GM18517 (cell line): ENCODE data around the gene IGSF23.
"Not testable (repeated sequence)": the region's sequence is repeated elsewhere in the genome, so short reads cannot be mapped to it uniquely, and the experiment has no call there.

Experiments used
- ATAC-seq: cut with Tn5 transposase; IDR thresholded peaks from one replicate; pipeline ENCODE4 v1.9.1; 2021; ENCODE audit warnings: mild to moderate bottlenecking, moderate library complexity; ENCODE audit not compliant: unreplicated experiment

Gene IGSF23

DNA sequence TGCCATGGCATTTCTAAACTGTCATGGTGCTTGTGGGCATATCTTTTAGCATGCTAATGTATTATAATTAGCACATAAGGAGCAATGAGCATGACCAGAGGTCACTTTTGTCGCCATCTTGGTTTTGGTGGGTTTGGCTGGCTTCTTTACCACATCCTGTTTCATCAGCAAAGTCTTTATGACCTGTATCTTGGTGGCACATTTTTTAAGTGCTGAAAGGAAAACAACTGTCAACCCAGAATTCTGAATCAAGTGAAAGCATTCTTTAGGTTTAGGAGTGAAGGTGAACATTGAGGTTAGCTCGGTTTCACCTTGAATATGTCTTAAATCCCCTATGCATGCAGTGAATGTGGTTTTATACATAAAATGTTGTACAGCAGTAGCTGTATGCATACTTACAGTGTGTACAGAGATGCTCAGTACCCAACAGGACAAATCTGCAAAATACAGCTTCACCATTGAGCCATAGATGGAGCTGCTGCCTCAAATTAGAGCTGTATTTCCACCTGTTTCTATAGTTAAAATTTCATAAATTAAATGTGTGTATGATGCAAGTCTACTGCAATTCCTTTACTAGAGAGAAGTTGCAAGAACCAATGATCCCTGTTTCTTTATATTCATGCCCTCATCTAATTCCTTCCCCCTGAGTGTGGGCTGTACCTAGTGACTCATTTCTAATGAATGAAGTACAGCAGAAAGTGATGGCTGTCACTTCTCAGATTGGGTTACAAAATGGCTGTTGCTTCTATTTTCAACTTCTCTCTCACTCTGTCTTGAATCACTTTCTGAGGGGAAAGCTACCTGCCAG lies 25.2 kb upstream of the IGSF23 start:
- ATAC-seq, result no peak

DNA sequence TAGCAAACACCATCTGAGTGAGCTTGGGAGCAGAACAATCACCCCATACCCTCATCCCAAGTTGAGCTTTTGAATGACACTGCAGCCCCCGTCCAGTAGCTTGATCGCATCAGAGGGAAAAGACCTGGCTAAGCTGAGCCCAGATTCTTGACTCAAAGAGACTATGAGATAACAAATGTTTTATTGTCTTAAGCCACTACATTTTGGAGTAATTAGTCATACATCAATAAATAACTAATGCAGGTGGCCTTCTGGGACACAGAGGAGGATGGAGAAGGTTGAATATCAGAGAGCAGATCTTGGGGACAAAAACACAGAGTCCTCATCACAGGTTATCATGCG lies 24.6 kb upstream of the IGSF23 start:
- no peak for ATAC-seq

DNA sequence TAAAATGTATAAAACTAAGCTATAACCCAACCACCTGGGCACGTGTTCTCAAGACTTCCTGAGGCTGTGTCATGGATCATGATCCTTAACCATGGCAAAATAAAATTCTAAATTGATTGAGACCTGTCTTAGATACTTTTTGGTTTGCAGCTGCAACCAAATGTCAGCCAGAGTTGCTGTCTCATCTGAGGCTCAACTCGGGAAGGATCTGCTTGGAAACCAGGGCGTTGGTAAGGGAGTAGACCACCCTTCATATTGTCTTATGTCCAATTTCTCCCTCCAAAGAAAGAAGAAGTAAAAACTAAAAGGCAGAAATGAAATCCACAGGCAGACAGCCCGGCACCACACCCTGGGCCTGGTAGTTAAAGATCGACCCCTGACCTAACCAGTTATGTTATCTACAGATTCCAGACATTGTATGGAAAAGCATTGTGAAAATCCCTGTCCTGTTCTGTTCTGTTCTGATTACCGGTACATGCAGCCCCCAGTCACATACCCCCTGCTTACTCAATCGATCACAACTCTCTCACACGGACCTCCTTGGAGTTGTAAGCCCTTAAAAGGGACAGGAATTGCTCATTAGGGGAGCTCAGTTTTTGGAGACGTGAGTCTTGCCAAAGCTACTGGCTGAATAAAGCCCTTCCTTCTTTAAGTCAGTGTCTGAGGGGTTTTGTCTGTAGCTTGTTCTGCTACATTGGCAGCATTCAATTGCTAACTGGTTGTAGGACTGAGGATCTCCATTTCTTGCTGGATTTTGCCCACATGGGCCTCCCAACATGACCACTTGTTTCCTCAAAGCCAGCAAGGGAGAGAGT lies 22.9 kb upstream of the IGSF23 start:
- ATAC-seq, result no peak

DNA sequence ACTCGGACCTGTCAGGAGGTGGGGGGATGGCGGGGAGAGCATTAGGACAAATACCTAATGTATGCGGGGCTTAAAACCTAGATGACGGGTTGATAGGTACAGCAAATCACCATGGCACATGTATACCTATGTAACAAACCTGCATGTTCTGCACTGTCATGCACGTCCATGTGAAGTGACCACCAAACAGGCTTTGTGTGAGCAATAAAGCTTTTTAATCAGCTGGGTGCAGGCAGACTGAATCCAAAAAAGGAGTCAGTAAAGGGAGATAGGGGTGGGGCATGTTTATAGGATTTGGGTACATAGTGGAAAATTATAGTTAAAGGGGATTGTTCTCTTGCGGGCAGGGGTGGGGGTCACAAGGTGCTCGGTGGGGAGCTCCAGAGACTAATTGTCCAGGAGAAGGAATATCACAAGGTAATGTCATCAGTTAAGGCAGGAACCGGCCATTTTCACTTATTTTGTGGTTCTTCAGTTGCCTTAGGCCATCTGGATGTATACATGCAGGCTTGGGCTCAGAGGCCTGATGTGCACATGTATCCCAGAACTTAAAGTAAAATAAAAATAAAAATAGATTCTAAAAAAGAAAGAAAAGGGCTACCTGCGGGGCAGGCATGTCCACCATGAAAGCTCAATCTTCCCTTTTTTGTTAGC lies 21.9 kb upstream of the IGSF23 start:
- not testable (repeated sequence) for ATAC-seq

DNA sequence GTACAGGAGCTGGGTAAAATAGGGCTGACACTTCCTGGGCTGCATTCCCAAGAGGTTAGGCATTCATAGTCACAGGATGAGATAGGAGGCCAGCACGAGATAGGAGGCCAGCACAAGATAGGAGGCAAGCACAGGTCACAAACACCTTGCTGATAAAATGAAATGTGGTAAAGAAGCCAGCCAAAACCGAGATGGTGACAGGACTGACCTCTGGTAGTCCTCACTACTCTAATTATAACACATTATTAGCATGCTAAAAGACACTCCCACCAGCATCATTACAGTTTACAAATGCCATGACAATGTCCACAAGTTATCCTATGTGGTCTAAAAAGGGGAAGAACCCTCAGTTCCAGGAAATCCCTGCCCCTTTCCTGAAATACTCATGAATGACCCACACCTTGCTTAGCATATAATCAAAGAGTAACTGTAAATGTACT lies 20.9 kb upstream of the IGSF23 start:
- ATAC-seq, result no peak

DNA sequence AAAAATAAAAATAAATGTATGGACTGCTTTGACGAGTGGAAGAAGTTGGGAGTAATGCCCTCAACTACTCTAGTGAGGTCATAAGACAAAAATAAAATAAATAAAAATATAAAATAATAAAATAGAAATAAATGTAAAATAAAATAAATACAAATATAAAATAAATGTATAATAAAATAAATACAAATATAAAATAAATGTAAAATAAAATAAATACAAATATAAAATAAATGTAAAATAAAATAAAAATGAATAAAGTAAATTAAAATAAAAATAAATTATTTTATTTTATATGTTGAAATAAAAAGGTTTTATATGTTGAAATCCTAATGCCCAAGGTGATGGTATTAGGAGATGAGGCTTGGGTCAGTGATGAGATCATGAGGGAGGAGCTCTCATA lies 20.1 kb upstream of the IGSF23 start:
- no peak for ATAC-seq

DNA sequence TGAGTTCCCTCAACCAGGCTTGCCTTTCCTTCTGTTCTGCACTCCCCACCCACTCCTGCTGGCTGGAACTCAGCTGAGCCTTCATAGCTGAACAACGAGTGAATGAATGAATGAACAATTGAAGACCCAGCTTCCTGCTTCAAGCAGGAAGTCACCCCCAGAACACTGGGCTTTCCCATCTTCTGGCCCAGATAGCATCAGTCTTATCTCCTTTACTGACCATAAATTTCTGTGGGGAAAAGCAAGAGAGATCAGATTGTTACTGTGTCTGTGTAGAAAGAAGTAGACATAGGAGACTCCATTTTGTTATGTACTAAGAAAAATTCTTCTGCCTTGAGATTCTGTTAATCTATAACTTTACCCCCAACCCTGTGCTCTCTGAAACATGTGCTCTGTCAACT lies 19.5 kb upstream of the IGSF23 start:
- not testable (repeated sequence) for ATAC-seq

DNA sequence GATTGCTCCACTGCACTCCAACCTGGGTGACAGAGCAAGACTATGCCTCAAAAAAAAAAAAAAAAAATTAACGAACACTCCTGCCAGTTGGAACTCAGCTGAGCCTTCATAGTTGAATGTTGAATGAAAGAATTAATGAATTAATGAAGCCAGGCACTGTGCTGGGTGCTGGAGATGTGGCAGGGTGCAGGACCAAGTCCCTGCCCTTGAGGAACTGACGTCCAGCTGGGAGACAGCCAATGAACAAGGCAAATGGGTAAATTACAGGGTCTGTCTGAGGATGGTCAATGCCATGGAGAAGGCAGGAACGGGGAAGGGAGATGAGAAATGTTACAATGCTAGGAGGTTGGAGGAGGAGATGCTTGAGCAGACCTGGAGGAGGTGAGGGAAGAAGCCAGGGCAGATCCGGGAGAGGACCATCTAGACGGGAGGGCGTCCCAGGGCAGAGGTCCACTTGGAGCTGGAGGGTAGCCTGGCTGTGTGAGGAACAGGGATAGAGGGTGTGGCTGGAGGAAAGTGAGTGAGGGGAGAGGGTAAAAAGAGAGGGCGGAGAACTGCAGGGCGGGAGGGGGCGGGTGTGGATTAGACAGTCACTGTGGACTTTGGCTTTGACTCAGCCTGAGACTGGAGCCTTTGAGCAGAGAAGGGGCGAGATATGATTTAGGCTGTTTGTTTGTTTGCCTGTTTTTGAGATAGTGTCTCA lies 16.8 kb upstream of the IGSF23 start:
- ATAC-seq, result no peak

DNA sequence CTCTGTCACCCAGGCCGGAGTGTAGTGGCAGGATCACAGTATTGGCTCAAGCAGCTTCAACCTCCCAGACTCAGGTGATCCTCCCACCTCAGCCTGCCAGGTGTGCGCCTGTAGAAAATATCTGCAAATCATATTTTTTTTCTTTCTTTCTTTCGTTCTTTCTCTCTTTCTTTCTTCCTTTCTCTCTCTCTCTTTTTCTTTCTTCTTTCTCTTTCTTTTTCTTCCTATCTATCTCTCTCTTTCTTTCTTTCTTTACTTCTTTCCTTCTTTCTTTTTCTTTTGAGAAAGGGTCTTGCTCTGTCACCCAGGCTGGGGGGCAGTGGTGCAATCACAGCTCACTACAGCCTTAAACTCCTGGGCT lies 16.3 kb upstream of the IGSF23 start:
- no peak for ATAC-seq

DNA sequence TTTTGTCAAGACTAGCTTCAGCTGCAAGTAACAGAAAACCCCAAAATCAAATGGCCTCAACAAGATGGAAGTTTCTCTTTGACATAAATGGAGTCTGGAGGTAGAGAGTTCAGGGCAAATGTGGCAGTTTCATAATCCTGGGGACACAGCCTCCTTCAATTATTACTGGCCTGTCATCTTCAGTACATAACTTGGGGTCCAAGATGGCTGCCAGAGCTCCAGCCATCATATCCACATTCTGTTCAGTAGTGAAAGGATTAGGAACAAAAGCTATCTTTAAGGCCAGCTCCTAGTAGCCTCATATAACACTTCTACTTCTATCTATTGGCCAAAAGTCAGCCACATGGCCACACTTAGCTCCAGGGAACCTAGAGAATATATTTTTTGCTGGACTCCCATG lies 15.0 kb upstream of the IGSF23 start:
- no peak for ATAC-seq

DNA sequence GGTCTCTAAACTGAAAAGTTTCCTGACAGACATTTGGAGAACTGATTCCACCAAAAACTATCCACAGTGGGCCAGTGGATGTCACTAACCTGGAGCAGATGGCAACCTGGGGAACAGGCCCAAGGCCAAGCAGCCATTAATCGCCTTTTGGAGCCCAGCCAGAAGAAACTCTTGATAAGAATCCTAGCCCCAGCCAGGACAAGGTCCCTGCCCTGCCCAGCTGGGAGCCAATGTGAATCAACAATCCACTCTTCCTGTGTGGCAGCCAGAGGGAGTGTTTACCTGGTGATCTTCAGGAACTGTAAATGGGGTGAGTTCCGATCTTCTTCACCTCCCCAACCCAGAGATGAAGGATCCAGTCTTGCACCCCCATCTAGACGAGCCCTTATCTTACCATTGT lies 14.5 kb upstream of the IGSF23 start:
- no peak for ATAC-seq

DNA sequence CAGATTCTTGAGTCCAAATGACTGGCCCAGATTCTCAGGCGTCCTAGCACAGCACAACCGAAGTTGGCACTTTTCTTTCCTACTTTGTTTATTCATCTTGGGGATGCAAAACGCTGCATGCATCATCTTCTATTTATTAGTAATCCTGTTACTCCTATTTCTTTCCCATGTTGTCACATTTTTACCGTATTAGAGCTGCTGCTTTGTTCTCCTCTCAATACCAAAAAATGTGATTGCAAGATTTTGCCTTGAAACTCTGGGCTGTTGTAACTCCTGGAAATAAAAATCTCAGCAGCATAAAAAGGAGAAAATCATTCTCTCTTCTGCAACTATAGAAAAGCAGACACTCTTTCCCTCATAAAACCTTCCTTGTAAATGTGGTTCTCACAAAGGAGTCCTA lies 12.9 kb upstream of the IGSF23 start:
- no peak for ATAC-seq

DNA sequence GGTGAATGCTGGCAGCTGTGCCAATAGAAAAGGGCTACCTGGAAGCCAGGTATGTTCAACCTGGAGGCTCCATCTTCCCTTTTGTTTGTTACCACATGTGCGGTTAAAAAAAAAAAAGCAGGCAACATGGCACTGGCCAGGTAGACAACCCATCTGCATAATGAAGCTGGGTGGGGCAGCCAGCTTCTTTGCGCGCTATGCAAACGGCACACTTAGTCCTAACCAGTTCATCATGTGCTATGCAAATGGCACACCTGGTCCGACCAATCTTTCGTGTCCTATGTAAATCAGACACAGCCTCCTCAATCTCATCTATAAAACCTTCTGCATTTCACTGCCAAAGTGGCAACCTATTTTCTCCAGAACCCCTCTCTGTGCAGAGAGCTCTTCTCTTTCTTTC lies 11.3 kb upstream of the IGSF23 start:
- no peak for ATAC-seq

DNA sequence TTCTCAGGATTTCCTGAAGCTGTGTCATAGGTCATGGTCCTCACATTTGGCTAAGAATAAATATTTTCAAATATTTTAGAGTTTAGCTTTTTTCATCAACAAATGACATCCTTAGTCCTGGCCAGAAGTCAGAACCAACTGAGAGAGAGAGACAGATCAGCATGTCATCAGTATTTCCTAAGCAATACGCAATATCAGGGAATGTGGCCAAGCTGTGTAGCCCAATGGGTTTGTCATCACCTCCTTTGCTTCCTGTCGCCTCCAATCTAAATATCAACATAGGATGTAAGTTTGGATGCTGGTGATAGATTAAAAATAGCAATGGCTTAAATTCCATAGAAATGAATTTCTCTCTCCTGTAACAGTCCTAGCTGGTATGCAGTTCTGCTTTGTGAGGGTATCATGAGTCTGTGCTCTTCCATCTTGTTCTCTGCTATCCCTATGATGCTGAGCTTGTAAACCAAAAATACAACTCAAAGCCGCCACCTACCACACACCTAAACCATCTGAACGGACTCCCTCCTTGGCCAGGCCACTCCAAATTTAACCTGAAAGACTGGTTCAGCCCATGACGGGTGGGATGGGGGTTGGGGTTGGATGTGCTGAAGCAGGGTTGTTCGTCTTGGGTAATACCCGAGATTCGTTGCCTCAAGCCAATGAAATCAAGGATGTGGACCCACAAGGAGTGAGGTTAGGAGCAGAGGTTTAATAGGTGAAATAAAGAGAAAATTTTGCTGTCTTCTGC lies 10.0 kb upstream of the IGSF23 start:
- ATAC-seq, result no peak

DNA sequence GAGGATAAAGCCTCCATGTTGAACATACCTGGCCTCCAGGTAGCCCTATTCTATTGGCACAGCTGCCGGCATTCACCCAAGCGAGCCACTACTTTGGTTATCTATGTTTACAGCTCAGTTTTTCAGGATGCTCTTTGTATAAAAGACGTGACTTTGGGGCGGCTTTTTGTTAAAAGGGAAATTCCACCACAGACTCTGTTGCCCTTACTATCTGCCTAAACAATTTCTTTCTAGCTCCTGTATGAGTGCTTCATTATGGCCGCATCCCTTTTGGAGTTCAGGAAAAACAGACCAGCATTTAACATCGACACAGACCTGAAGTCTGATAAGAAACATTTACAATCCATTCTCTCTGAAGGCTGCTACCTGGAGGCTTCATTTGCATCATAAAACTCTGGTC lies 9.1 kb upstream of the IGSF23 start:
- no peak for ATAC-seq

DNA sequence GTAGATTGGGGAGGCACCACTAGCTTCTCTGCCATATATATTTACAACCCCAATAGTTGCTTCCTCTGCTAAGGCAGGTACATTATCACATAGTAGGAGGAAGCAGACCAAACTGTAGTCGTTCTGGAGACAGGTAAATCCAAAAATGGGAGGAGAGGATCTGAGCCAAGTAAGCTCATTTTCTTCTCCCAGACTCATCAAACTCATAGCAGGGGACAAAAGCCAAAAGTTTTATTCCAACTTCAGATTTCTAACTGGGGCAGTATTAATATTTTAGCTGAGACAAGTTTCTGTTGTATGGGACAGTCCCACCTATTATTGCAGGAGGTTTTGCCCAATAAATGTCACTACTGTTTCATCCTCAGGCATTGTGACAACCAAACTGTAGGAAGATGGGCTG lies 7.8 kb upstream of the IGSF23 start:
- no peak for ATAC-seq

DNA sequence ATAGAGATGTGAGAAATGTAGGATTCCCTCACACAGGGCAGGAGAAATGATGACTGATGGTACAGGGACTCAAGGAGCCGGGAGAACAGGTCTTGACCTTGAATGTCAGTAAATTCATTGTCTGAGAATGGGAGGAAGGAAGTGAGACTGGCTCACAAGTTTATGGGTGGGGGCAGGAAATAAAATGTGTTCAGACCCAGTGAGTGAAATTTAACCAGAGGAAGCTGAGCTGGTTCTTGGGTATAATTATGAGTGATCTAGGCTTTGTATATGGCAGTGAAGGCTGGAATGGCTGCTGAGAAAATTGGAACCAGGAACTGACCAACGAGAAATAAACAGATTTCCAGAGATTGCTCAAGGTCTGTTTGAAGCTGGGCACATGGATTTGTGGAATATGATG lies 6.3 kb upstream of the IGSF23 start:
- ATAC-seq, result no peak

DNA sequence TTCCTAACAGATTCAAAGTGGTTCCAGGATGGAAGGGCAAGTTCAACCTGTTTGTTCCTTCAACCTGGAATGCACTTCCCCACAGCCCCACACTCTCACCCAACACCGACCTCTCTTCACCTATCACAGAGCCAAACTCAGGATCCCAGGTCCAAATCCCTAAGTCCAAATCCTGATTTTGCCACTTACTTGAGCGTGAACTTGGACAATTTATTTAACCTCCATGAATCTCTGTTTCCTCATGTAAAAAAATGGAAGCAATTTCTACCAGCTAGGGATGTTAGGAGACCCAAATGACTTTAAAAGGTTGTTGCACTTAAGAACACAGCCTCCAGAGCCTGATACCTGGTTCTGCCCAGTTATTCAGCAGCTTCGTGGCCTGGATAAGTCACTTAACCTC lies 5.4 kb upstream of the IGSF23 start:
- no peak for ATAC-seq

DNA sequence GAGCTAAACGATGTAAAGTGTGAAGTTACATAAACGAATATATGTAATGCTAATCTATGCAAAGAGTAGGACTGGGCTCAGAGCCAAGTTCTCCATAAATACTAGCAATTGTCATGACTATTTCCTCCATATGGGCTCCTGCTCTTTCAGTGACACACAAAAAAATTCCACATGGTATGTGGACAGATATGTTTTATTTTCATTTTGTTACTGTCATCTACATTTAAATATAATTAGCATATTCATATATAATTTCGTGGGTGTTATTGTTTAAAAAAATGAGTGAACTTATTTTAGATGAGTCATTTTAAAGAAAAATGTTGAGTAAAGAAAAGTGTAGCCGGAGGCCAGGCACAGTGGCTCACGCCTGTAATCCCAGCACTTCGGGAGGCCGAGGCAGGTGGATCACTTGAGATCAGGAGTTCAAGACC lies 5.0 kb upstream of the IGSF23 start:
- ATAC-seq, result no peak

DNA sequence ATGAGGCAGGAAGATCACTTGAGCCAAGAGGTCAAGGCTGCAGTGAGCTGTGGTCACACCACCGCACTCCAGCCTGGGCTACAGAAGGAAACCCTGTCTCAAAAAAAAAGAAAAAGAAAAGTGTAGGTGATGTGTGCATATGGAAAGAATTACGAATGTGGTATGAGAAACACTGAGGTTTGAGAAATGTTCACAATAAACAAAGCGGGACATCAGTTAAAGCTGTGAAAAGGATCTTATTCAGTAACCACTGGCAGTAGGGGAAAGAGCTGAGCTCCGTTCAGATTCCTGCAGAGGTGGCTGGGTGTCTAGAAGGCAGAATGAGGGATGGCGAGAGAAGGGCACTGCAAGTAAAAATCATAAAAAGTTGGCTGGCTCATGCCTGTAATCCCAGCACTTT lies 4.1 kb upstream of the IGSF23 start:
- no peak for ATAC-seq

DNA sequence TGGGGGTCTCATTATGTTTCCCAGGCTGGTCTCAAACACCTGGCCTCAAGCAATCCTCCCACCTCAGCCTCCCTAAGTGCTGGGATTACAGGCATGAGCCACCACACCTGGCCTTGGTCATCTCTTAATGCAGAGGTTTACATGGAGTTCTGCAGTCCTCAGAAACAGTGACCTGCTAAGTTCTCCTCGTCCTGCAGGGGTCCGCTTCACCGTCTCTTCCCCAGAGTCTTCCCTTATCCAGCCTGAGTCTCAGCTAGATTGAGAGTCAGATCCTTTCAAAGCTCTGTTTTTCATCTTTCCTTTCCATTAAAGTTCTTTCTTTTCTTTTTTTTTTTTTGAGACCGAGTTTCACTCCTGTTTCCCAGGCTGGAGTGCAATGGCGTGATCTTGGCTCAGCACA lies 2.9 kb upstream of the IGSF23 start:
- not testable (repeated sequence) for ATAC-seq
